ENCODE results near the gene HILPDA.
A peak's percentile ranks its signal among the peaks of the same experiment; 100 is the strongest.

Gene HILPDA

GRCh38 chr7:128455543-128456254 lies at the start of gene HILPDA:
Gene HILPDA, plus strand, starts transcription at chr7:128455878. Its CDS starts 1,391 bp downstream, at chr7:128457269.
- Histone ChIP-seq H3K4me2 (ENCODE audit: low read length) (peak within 1 kb of the TSS; percentile 94), H3K79me2 (ENCODE audit: control insufficient read depth, low read length) (peaks cover 51% of the 10 kb centered on the region), H3K27ac (ENCODE audit: low read depth, low read length) (peak within 1 kb of the TSS; percentile 53), H3K4me3 (ENCODE audit: low read length) (peak within 1 kb of the TSS; percentile 84), H3K9me2 (replicated peaks; ENCODE audit: control insufficient read depth, low read length) (no peaks in the 10 kb centered on the region), H4K20me1 (ENCODE audit: control insufficient read depth, insufficient read depth, low read depth, low read length) (peaks cover 13% of the 10 kb centered on the region; the same call in 1 of the 2 replicates), H3F3A (ENCODE audit: control insufficient read depth, insufficient read depth) (peaks cover 17% of the 10 kb centered on the region), H3K27me3 (ENCODE audit: control insufficient read depth, low read length) (peaks cover 20% of the 10 kb centered on the region), H3K9me3 (ENCODE audit: control insufficient read depth, insufficient read depth, low read length) (no peaks in the 10 kb centered on the region), H3K4me1 (ENCODE audit: control insufficient read depth, low read length) (peaks cover 46% of the 10 kb centered on the region), H3K36me3 (ENCODE audit: control insufficient read depth, low read length) (peaks cover 34% of the 10 kb centered on the region)
- no peak for TF ChIP-seq EZH2phosphoT487 (IDR thresholded peaks at IDR 0.05; ENCODE audit: borderline replicate concordance, low read length)
- TF ChIP-seq CTCF (IDR thresholded peaks at IDR 0.05; ENCODE audit: low read depth, low read length, poor library complexity, severe bottlenecking) = no peak

GRCh38 chr7:128406314-128407232 lies 49.1 kb upstream of the HILPDA start:
- H3K9me3 ChIP-seq (ENCODE audit: control insufficient read depth, insufficient read depth, low read length) = no peaks in the 10 kb centered on the region
- peaks cover 8% of the 10 kb centered on the region for H3F3A ChIP-seq (ENCODE audit: control insufficient read depth, insufficient read depth)
- H3K27ac ChIP-seq (ENCODE audit: low read depth, low read length) = no peak overlapping the region
- peaks cover 9% of the 10 kb centered on the region; the same call in 1 of the 2 replicates for H4K20me1 ChIP-seq (ENCODE audit: control insufficient read depth, insufficient read depth, low read depth, low read length)
- H3K4me2 ChIP-seq (ENCODE audit: low read length) = peak overlapping the region; percentile 32
- H3K36me3 ChIP-seq (ENCODE audit: control insufficient read depth, low read length) = peaks cover 28% of the 10 kb centered on the region
- H3K79me2 ChIP-seq (ENCODE audit: control insufficient read depth, low read length) = peaks cover 33% of the 10 kb centered on the region
- peaks cover 39% of the 10 kb centered on the region for H3K4me1 ChIP-seq (ENCODE audit: control insufficient read depth, low read length)
- H3K9me2 ChIP-seq (replicated peaks; ENCODE audit: control insufficient read depth, low read length) = no peaks in the 10 kb centered on the region
- TF ChIP-seq CTCF (IDR thresholded peaks at IDR 0.05; ENCODE audit: low read depth, low read length, poor library complexity, severe bottlenecking) = no peak
- no peak for TF ChIP-seq EZH2phosphoT487 (IDR thresholded peaks at IDR 0.05; ENCODE audit: borderline replicate concordance, low read length)
- H3K4me3 ChIP-seq (ENCODE audit: low read length) = peak overlapping the region; percentile 19; the same call in 1 of the 2 replicates
- peaks cover 6% of the 10 kb centered on the region for H3K27me3 ChIP-seq (ENCODE audit: control insufficient read depth, low read length)

- H3K36me3 ChIP-seq (ENCODE audit: control insufficient read depth, low read length) = peaks cover 26% of the 10 kb centered on the region
- no peak overlapping the region for H3K27ac ChIP-seq (ENCODE audit: low read depth, low read length)
- H3K9me3 ChIP-seq (ENCODE audit: control insufficient read depth, insufficient read depth, low read length) = no peaks in the 10 kb centered on the region
- H3F3A ChIP-seq (ENCODE audit: control insufficient read depth, insufficient read depth) = peaks cover 8% of the 10 kb centered on the region
- H3K4me2 ChIP-seq (ENCODE audit: low read length) = no peak overlapping the region
- H3K4me1 ChIP-seq (ENCODE audit: control insufficient read depth, low read length) = peaks cover 39% of the 10 kb centered on the region
- peaks cover 9% of the 10 kb centered on the region; the same call in 1 of the 2 replicates for H4K20me1 ChIP-seq (ENCODE audit: control insufficient read depth, insufficient read depth, low read depth, low read length)
- H3K27me3 ChIP-seq (ENCODE audit: control insufficient read depth, low read length) = peaks cover 9% of the 10 kb centered on the region
- H3K79me2 ChIP-seq (ENCODE audit: control insufficient read depth, low read length) = peaks cover 33% of the 10 kb centered on the region
- no peak overlapping the region for H3K4me3 ChIP-seq (ENCODE audit: low read length)
- no peaks in the 10 kb centered on the region for H3K9me2 ChIP-seq (replicated peaks; ENCODE audit: control insufficient read depth, low read length)
- TF ChIP-seq CTCF (IDR thresholded peaks at IDR 0.05; ENCODE audit: low read depth, low read length, poor library complexity, severe bottlenecking) (no peak), EZH2phosphoT487 (IDR thresholded peaks at IDR 0.05; ENCODE audit: borderline replicate concordance, low read length) (no peak)
These were observed 48.5 kb upstream of the HILPDA start for GRCh38 chr7:128407233-128407589.
